ENCODE results near the gene MAP3K2.

MAP3K2 gene

GRCh38 chr2:127371037-127371436, 16.7 kb downstream of the MAP3K2 start (continued):
- TF ChIP-seq ZNF138 (tag by site-specific recombination; IDR thresholded peaks at IDR 0.05; ENCODE audit: borderline replicate concordance), result no peak
- TF ChIP-seq HIC1 (tag by site-specific recombination; IDR thresholded peaks at IDR 0.05), result no peak

GRCh38 chr2:127370010-127370409, 17.8 kb downstream of the MAP3K2 start:
- H3K4me1 ChIP-seq (ENCODE audit: control insufficient read depth, insufficient read depth, low read length), result peaks cover 6% of the 10 kb centered on the region; the same call in 1 of the 2 replicates
- ChIA-PET POLR2A (no interaction called here), CTCF (interaction anchor here (1.2 kb wide), 1 partner anchor 9 kb away, joined by 3 read pairs; no protein-coding TSS in a partner anchor)
- peak overlapping the region; percentile 58 for H3K27ac ChIP-seq (ENCODE audit: extremely low read depth, low read depth, low read length)
- no peaks in the 10 kb centered on the region for H3K9me3 ChIP-seq (ENCODE audit: control insufficient read depth, insufficient read depth, low read depth, low read length)
- no peak overlapping the region for H3K4me3 ChIP-seq (ENCODE audit: low read depth, low read length)
- H3K36me3 ChIP-seq (ENCODE audit: control insufficient read depth in 2 of 2, insufficient read depth in 1 of 2, low read length in 2 of 2), result no peaks in the 10 kb centered on the region; a peak in 1 of 3 replicates
- TF ChIP-seq TRIM28 (IDR thresholded peaks at IDR 0.05; ENCODE audit: borderline replicate concordance, low read length) (0 out of 2 replicates have a peak, but pooled peaks have one; percentile 31), SETDB1 (IDR thresholded peaks at IDR 0.05; ENCODE audit: insufficient read length, low read length) (peak; percentile 90), ZNF157 (tag by site-specific recombination; IDR thresholded peaks at IDR 0.05) (no peak), GLIS2 (tag by site-specific recombination; IDR thresholded peaks at IDR 0.05) (0 out of 2 replicates have a peak, but pooled peaks have one; percentile 24)

GRCh38 chr2:127365211-127365643, 22.5 kb downstream of the MAP3K2 start:
- CTCF ChIA-PET, result interaction anchor here (0.5 to 2.0 kb wide), 8 partner anchors 15 to 860 kb away, joined by 3 to 6 read pairs (median 3); no protein-coding TSS in a partner anchor
- no peak overlapping the region for H3K27ac ChIP-seq (ENCODE audit: extremely low read depth, low read depth, low read length)
- POLR2A ChIA-PET, result no interaction called here

More at GRCh38 chr2:127365211-127365643, 22.5 kb downstream of the MAP3K2 start:
- Histone ChIP-seq H3K4me3 (ENCODE audit: low read depth, low read length) (no peak overlapping the region), H3K9me3 (ENCODE audit: control insufficient read depth, insufficient read depth, low read depth, low read length) (no peaks in the 10 kb centered on the region), H3K4me1 (ENCODE audit: control insufficient read depth, insufficient read depth, low read length) (peaks cover 16% of the 10 kb centered on the region; the same call in 1 of the 2 replicates), H3K36me3 (ENCODE audit: control insufficient read depth in 2 of 2, insufficient read depth in 1 of 2, low read length in 2 of 2) (no peaks in the 10 kb centered on the region; a peak in 1 of 3 replicates)
- no peak for TF ChIP-seq ZNF239 (tag by site-specific recombination; IDR thresholded peaks at IDR 0.05)
- peak; percentile 77 for TF ChIP-seq GLIS1 (tag by site-specific recombination; IDR thresholded peaks at IDR 0.05)
- 0 out of 2 replicates have a peak, but pooled peaks have one; percentile 22 for TF ChIP-seq PRDM10 (tag by site-specific recombination; IDR thresholded peaks at IDR 0.05)
- no peak for TF ChIP-seq ZNF174 (tag by site-specific recombination; IDR thresholded peaks at IDR 0.05)
- no peak for TF ChIP-seq OVOL3 (tag by site-specific recombination; IDR thresholded peaks at IDR 0.05)
- peak; percentile 38; the same call in 1 of the 2 replicates for TF ChIP-seq ZNF335 (tag by site-specific recombination; conservative IDR thresholded peaks at IDR 0.05)
- TF ChIP-seq ZBTB1 (tag by site-specific recombination; IDR thresholded peaks at IDR 0.05), result no peak
- no peak for TF ChIP-seq ZNF501 (tag by site-specific recombination; IDR thresholded peaks at IDR 0.05)
- TF ChIP-seq ZNF37A (tag by site-specific recombination; IDR thresholded peaks at IDR 0.05), result no peak
- TF ChIP-seq ZBTB17 (tag by site-specific recombination; IDR thresholded peaks at IDR 0.05), result peak; percentile 69; the same call in 1 of the 2 replicates
- no peak for TF ChIP-seq KLF7 (tag by site-specific recombination; IDR thresholded peaks at IDR 0.05; ENCODE audit: borderline replicate concordance)
